Bronchial epithelial cell (primary cell): ENCODE results near the gene APCDD1L. TPM values are rescaled to one million over a fixed set of nuclear protein-coding genes. Genes with fewer than 3 reads are reported as not detected.

Experiments used
- DNase-seq: peaks from one replicate; pipeline ENCODE4 v3.0.0-alpha.2; 2010; ENCODE audit warnings: low read depth
- FAIRE-seq: peaks from 2 replicates; lab custom pipeline; 2011; peaks lifted over from hg19 to GRCh38; lab: Jason Lieb, UNC
- H3K27me3 ChIP-seq: 2 replicates; pipeline ENCODE4 v1.5.1; 2011; ENCODE audit warnings: low read length; ENCODE audit not compliant: control insufficient read depth, insufficient read depth
- H3K36me3 ChIP-seq: 2 replicates; pipeline ENCODE4 v1.5.1; 2011; ENCODE audit warnings: low read length; ENCODE audit not compliant: control insufficient read depth, insufficient read depth
- H3K4me3 ChIP-seq: 2 replicates; pipeline ENCODE4 v1.5.1; 2011; ENCODE audit warnings: mild to moderate bottlenecking, low read depth, low read length, control low read depth
- total RNA-seq: library from RNA; depleted of rRNA; stranded (reverse); fragments of >200 nt; gene quantifications from 2 replicates; pipeline ENCODE4 v1.2.1, GENCODE V29; 2014
- TF ChIP-seq, protein P1 (sequence below): IDR thresholded peaks from 2 replicates; pipeline ENCODE4 v1.5.1; 2011; ENCODE audit warnings: mild to moderate bottlenecking, moderate library complexity, low read length, control low read depth, inconsistent platforms; ENCODE audit not compliant: insufficient read depth, severe bottlenecking

The APCDD1L gene
- total RNA-seq, 1 donor from 2014 or later = under 0.01 TPM

- no peaks in the 10 kb centered on the region for H3K27me3 ChIP-seq
- DNase-seq = no peak
- TF ChIP-seq, protein P1, sequence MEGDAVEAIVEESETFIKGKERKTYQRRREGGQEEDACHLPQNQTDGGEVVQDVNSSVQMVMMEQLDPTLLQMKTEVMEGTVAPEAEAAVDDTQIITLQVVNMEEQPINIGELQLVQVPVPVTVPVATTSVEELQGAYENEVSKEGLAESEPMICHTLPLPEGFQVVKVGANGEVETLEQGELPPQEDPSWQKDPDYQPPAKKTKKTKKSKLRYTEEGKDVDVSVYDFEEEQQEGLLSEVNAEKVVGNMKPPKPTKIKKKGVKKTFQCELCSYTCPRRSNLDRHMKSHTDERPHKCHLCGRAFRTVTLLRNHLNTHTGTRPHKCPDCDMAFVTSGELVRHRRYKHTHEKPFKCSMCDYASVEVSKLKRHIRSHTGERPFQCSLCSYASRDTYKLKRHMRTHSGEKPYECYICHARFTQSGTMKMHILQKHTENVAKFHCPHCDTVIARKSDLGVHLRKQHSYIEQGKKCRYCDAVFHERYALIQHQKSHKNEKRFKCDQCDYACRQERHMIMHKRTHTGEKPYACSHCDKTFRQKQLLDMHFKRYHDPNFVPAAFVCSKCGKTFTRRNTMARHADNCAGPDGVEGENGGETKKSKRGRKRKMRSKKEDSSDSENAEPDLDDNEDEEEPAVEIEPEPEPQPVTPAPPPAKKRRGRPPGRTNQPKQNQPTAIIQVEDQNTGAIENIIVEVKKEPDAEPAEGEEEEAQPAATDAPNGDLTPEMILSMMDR = no peak
- H3K4me3 ChIP-seq = no peak overlapping the region
- FAIRE-seq = no peak
- H3K36me3 ChIP-seq = no peaks in the 10 kb centered on the region
Observed at GRCh38 chr20:58470336-58471192, 44.6 kb downstream of the APCDD1L start.

- DNase-seq (no peak), FAIRE-seq (no peak)
- H3K4me3 ChIP-seq = no peak overlapping the region
- no peaks in the 10 kb centered on the region for H3K27me3 ChIP-seq
- H3K36me3 ChIP-seq = no peaks in the 10 kb centered on the region
- TF ChIP-seq, protein P1 = no peak
Observed at GRCh38 chr20:58469616-58470015, 45.6 kb downstream of the APCDD1L start.

DNA sequence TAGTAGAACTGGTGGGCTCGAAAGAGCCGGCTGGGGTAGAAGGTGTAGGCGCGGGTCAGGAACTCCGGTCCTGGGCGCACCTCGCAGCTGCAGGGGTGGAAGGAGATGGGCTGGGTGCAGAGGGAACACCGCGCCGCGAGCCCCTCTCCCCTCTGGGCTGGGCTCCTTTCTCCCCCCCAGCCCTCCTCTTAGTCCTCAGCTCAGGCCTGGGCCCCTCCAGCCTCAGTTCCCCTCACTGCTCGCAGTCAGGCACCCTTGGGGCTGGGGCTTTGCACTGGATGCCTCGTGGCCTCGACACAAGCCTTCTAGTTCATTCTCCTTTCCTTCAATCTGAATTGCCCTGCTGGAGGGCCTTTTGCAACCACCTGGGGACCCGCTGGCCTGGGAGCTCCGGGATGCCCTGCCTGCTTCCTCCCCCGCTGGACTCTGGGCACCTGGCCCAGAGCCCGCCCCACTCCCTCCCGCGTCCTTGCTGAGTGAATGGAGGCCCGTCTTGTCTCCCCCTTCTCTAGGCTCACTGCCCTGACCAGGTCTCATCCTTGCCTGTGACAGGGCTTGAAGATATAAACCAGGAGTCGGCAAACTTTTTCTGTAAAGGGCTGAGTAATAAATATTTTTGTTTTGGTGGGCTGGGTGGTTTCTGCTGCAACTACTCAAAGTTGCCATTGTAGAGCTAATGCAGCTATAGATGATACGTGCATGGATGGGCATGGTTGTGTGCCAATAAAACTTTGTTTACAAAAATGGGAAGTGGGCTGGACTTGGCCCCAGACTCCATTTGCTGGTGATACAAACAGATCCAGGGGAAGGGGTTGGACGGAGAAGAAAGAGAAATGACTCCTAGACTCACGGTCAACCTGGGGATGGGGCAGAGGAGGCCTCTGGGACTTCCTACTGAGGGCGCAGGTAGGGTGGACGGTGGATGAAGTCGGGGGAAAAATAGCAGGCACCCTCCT lies 47.3 kb downstream of the APCDD1L start:
- no peak overlapping the region for H3K4me3 ChIP-seq
- TF ChIP-seq, protein P1 = no peak
- DNase-seq (no peak), FAIRE-seq (no peak)
- no peaks in the 10 kb centered on the region for H3K36me3 ChIP-seq
- no peaks in the 10 kb centered on the region for H3K27me3 ChIP-seq

DNA sequence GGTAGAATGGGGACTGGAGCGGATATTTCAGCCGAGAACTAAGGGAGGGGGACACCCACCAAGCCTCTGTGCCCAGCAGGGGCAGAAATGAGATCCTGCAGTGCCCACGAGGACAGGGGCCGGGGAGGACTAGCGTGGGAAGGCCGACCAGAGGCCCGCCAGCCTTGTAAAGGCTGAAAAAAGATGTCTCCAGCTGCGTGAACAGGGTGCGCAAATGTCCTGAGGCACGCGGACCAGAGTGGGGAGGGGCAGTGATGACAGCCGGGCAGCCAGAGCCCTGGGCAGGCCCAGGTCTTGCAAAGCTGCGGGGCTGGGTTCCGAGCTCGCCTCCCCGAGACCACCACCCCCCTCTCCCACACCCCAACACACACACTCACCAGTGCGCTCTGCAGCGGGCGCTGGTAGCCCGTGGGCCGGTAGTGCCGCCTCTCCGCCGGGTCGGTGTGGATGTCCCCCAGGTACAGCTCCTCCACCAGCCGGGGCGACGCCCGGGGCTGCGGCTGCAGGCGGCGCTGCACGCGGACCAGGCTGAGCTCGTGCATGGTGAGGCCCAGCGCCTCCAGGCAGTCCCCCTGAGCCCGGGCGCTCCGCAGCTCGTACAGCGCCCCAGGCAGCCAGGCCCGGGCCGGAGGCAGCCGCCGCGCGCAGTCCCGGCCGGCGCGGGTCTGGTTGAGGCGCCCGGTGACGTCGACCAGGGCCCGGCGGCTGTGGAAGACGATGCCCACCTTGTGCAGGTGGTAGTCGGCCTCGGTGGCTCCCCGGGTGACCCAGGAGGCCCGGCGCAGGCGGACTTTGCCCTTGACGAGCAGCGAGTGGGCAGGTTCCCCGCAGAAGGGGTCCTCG lies 48.2 kb downstream of the APCDD1L start:
- H3K27me3 ChIP-seq = no peaks in the 10 kb centered on the region
- no peak for FAIRE-seq
- TF ChIP-seq, protein P1 = no peak

DNA sequence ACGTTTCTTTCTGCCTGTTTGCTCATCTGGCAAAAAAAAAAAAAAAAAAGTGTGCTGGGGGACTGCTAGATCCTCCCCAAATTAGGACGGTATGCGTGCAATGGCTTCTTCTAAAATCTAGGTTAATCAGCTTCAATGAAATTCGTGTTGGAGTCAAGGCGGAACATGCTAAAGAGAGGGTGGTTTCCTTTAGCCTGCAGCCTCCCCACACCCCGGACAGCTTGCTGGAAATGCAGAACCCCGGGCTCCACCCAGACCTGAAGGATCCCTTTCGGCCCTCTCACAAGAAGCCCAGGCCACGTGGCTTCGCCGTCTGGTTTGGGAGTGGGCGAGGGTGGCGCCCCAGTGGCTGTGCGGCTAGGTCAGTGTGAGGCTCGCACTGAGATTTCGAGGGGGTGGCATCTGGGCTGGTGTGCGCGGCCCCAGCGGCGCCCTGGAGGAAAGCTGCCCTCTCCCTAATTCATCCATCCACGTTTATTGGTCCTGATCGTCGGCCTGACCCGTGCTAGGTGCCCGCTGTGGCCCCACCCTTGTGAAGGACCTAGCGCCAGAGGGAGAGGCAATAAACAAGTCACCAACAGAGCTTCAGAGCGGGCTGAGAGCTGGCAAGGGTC lies 49.0 kb downstream of the APCDD1L start:
- DNase-seq (no peak), FAIRE-seq (no peak)
- Histone ChIP-seq H3K4me3 (no peak overlapping the region), H3K36me3 (no peaks in the 10 kb centered on the region), H3K27me3 (no peaks in the 10 kb centered on the region)
- TF ChIP-seq, protein P1 = no peak

More for the DNA sequence above, 48.2 kb downstream of the APCDD1L start:
- H3K36me3 ChIP-seq = no peaks in the 10 kb centered on the region
- DNase-seq = no peak
- H3K4me3 ChIP-seq = no peak overlapping the region
